NCI-H1417 treated with DMSO at 0.1 percent for 48 hours (cell line): ENCODE results near the gene SOWAHA.

ENCODE experiments used
- DNase-seq: peaks from one replicate; lab custom pipeline; 2025; lab: John Stamatoyannopoulos, UW

Gene SOWAHA

DNA sequence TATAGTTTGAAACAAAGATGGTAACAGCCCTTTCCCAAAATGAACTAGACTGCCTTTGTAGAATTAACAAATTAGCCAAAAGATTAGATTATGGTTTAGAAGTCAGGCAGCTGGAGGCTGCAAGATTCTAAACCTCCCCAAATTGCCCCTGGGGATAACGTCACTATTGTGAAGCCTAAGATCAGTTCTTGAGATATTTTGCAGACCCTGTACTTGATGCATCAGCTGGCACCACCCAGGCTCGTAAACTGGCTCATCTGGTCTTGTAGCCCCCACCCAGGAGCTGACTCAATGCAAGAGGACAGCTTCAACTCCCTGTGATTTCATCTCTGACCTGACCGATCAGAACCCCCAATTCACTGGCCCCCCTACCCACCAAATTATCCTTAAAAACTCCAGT is 4.2 kb upstream of the SOWAHA start:
- no peak for DNase-seq

DNA sequence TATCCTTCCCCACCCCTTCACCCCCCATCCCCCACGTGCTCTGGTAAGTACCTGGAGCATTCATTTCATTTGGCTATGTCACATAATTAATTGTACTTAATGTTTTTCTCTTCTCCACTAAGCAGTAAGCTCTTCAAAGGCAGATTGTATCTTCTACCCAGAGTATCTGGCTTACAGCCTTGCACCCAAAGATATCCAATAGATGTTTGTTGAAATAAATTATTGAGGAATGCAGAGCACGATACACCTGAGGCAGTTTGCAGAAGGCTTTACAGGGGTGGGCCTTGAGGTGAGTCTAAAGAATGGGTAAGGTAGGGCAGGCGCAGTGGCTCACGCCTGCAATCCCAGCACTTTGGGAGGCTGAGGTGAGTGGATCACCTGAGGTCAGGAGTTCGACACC is 2.5 kb upstream of the SOWAHA start:
- DNase-seq: no peak

DNA sequence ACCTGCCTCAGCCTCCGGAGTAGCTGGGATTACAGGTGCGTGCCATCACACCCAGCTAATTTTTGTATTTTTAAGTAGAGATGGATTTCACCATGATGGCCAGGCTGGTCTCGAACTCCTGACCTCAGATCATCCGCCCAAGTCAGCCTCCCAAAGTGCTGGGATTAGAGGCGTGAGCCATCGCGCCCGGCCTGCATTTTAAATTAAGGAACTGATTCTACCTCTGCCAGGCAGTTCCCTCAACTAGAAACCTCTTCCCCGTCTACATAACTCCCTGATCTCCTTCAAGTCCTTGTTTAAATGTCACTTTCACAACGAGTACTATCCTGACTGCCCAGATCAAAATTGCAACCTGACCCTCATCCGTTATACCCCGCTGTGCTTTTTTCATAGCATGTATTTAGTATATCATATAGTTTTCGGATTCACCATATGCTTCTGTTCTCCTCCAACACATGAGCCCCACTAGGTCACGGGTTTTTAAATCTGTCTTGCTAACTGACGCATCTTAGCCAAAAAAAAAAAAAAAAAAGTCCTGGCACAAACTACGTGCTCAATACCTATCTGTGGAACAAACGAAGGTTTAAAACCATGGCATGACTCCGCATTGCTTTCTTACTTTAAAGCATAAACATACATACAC is 858 bp upstream of the SOWAHA start:
- DNase-seq: no peak

DNA sequence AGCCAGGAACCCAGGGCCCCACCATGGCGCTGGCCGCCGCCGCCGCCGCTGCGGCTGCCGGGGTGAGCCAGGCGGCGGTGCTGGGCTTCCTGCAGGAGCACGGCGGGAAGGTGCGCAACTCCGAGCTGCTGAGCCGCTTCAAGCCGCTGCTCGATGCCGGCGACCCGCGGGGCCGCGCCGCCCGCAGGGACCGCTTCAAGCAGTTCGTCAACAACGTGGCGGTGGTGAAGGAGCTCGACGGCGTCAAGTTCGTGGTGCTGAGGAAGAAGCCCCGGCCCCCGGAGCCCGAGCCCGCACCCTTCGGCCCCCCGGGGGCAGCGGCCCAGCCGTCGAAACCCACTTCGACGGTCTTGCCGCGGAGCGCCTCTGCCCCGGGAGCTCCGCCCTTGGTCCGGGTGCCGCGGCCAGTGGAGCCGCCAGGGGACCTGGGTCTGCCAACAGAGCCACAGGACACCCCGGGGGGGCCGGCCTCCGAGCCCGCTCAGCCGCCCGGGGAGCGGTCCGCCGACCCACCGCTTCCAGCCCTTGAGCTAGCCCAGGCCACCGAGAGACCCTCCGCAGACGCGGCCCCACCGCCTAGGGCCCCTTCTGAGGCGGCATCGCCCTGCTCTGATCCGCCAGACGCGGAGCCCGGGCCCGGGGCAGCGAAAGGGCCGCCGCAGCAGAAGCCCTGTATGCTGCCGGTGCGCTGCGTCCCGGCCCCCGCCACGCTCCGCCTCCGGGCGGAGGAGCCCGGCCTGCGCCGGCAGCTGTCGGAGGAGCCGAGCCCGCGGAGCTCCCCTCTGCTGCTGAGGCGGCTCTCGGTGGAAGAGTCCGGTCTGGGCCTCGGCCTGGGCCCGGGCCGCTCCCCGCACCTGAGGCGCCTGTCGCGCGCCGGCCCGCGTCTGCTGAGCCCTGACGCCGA is 749 bp downstream of the SOWAHA start:
- DNase-seq: no peak

DNA sequence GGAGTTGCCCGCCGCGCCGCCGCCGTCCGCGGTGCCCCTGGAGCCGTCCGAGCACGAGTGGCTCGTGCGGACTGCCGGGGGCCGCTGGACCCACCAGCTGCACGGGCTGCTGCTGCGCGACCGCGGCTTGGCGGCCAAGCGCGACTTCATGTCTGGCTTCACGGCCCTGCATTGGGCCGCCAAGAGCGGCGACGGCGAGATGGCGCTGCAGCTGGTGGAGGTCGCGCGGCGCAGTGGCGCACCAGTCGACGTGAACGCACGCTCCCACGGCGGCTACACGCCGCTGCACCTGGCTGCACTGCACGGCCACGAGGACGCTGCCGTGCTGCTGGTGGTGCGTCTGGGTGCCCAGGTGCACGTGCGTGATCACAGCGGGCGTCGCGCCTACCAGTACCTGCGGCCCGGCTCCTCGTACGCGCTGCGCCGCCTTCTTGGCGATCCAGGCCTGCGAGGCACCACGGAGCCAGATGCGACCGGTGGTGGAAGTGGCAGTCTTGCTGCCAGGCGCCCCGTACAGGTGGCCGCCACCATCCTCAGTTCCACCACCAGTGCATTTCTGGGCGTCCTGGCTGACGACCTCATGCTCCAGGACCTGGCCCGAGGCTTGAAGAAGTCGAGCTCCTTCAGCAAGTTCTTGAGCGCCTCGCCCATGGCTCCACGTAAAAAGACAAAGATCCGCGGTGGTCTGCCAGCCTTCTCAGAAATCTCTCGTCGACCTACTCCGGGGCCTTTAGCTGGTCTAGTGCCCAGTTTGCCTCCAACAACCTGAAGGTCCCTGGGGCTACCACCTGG is 1.6 kb downstream of the SOWAHA start:
- no peak for DNase-seq

DNA sequence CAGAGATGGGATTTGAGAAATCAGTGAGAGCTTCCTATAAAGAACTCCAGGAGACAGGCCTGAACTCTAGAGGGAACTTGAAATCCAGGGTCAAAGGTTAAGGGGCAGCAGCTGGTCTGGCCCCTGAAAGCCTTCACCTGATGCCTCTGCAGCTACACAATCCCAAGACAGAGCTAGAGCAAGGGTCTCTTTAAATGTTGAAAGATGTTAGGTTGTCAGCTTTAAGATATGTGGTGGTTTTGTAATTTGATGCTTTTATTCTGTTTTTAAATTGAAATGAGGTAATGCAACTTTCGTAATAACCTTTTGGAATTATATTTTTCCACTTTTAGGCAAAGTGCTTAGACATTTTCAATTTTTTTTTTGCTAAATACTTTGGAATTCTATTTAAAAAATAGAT is 2.4 kb downstream of the SOWAHA start:
- DNase-seq: no peak

DNA sequence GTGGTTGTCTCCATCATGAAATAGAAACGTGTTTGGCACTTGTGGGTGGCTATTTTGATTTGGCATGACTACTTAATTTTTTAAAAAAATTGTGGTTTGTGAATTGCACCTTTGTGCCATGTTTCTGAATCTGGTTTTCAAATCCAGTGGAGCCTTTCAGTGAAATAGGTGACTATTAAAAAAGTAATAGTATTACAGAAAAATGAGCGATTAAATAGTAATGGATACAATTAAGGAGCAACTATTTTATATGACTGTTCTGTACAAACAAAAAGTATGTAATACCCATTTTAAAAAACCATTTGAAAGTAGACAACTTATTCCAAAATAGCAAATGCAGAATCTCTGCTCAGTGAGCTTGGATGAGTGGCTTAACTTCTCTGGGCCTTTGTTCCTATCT is 3.0 kb downstream of the SOWAHA start:
- DNase-seq: no peak

DNA sequence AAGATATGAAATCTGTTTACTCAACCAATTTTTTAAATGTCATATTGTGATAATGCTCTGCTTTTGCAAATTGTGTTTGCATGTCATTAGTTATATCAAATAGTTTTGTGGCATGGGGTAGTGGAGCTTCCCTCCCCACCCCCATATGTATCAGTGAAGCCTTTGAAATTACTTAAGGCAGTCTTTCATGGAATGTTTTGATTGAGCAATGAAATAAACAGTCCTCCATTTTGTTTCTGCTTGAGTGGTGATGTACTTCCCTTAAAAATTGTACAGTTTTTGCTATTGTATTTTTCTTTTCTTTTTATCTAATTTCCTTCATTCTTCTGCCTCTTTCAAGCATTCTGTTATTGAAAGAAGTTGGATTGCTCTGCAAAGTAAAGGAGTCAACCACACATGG is 3.5 kb downstream of the SOWAHA start:
- DNase-seq: no peak

DNA sequence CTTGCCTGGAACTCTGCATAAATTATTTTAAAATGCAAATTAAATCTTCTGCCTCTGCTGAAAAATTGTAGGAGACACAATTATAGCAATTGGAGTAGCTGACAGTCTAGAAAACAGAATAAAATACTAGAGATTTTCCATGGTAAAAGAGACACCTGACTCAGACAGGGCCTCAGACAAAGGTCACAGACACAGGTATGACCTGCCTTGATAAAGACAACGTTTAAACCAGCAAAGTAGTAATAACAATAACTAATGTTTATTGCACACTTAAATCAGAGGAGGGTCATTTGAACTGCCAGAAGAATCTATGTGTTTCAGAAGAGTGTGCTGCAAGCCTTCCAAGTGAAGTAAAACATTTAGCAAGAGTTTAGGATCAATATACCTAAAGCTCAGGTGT is 3.9 kb downstream of the SOWAHA start:
- DNase-seq: no peak

DNA sequence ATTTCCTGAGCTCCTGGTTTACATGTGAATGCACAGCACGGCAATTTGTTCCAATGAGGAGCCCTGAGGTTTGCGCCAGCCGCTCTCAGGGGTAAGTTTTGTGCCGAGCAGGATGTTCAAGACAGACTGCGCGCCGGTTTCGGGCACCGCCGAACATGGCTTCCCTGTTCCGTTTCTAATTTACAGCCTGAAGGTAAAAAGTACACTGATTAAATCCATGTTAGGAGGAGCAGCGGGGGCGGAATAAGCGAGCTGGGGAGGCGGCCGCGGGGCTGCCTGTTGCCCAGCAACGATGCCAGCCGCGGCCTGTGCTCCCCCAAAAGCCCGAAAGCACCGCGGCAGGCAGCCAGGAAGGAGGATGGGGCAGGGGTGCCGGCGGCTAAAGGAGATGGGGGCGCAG is 6.4 kb downstream of the SOWAHA start:
- DNase-seq: no peak

DNA sequence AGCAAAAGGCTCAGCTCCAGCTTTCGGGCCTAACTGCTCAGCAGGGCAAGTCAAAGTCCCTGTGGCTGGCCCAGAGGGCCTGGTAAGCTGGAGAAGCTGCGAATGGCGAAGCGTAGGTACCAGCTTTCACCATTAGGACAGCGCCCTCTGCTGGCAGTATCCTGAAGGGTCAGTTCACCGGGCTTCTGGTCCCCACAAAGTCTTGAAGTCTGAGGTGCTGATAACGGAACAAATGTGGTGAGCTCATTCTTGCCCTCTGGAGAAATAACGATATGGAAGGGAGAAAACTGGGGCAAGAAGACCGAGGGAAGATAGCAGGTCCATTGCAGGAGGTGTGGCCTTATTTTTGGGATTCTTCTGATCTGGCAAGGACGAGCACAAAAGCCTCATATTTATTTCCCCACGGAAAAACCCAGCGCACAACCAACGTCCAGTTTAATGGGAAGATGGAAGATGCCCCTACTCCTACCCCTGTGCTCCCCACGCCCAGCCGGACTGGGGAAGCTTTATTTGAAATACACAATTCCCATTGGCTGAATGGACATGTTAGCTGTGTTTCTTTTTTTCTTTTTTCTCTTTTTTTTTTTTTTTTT is 7.2 kb downstream of the SOWAHA start:
- no peak for DNase-seq

DNA sequence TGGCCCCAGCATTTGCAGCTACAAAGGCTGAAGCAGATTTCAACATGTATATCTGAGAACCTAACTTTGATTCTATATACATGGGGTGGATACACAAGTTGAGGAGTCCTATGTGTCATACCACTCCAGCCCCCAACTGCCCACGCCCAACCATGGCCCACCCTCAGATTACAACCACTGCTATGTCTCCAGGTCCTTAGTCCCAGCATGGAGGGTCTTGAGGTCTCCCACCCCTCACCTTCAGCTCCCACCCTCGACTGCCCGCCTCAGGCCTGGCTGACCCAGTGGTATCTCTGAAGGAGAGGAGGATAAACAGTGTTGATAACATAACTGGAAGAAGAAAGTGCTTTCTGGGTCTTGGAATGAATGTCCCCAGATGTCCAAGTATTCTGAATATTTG is 8.2 kb downstream of the SOWAHA start:
- no peak for DNase-seq

DNA sequence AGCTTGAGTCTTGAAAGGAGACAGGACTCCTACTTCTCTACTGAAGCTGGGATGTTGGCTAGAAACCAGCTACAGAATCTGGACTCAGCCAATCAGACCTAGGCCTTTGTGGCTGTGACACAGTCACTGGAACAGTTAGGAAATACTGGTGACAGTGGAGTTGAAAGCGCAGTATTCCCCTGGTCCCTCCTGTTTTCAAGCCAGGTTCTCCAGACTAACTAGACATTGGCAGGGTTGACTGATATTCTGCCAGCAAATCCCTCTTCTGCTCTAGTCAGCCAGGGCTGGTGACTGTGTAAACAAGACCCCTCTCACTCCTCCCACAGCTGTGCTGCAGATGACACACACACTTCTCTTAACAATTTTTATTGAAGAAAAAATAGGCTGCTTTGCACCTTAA is 8.7 kb downstream of the SOWAHA start:
- DNase-seq: no peak

DNA sequence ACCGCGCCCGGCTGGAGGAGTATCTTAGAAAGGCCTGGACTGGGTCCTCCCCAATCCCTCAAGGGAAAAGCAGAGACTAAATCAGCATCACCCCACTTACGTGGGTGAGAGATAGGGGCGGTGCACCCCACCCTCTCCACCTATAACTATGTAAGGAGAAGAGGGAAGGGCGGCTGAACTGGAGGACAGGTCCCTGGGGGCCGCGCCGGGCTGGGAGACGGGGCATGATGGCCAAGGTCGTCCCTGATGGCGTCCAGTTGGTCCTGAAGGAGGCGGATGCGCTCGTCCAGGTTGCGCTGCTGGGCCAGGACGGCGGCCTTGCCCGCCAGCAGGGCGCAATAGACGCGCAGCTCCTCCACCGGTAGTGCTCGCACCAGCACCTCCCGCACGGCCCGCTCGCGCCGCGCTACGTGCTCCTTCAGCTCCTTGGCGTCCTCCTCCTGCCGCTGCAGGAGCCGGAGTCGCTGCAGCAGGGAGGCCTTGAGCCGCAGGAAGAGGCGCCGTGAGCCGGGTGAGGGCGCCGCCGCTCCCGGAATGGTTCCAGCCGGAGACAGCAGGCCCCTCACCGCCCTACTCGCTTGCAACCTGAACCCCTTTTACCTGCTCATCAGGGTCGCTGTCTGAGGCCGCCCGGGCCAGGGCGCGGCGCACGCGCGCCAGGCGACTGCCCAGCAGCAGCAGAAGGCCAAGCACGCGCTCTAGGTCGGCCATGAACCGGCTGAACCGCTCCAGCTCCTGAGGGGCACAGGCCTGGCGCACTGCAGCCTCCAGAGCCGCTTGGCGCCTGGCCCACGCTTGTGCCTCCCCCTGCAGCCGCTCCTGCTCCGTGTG is 9.8 kb downstream of the SOWAHA start:
- no peak for DNase-seq

DNA sequence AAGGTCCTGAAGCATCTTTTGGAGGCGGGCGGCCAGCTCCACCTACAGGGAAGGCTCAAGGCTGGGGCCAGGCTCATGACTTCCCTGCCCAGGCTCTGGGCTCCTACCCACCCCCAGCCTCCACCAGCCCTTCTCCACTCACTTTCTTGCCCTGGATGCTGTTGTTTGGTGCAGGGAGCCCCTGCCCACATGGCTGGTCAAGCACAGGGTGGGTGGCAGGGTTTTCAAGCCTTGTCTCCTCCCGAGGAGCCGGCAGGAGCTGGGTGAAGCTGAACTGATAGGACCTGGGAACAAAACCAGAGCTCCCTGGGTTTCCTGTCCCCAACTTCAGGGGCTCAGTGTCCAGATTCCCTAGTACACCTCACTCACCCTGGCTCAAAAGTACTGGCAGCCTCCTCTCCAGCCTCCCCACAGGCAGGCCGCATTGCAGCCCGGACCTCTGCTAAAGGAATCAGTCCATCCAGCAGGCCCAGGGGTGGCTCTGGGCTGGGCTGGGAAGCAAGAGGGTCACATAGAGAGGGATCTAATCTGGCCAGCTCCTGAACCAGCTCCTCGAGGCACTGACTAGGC is 10.5 kb downstream of the SOWAHA start:
- DNase-seq: no peak

DNA sequence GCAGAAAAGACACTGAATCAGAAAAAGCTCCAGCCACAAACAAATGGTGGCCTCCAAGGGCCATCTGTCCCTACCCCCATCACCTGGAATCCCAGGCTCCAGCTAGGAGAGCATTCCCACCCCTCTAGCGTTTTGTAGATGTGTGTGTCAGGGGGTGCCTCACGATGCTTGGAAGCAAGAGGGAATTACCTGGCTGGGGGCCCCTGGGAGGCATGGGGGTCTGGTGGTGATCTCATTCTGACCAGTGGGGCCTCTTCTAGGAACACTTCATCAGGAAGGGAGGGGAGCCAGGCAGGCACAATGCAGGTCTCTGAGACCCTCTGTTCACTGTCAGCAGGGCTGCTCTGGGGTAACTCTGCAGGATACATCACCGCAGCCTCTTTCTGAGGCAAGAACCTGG is 11.3 kb downstream of the SOWAHA start:
- no peak for DNase-seq

DNA sequence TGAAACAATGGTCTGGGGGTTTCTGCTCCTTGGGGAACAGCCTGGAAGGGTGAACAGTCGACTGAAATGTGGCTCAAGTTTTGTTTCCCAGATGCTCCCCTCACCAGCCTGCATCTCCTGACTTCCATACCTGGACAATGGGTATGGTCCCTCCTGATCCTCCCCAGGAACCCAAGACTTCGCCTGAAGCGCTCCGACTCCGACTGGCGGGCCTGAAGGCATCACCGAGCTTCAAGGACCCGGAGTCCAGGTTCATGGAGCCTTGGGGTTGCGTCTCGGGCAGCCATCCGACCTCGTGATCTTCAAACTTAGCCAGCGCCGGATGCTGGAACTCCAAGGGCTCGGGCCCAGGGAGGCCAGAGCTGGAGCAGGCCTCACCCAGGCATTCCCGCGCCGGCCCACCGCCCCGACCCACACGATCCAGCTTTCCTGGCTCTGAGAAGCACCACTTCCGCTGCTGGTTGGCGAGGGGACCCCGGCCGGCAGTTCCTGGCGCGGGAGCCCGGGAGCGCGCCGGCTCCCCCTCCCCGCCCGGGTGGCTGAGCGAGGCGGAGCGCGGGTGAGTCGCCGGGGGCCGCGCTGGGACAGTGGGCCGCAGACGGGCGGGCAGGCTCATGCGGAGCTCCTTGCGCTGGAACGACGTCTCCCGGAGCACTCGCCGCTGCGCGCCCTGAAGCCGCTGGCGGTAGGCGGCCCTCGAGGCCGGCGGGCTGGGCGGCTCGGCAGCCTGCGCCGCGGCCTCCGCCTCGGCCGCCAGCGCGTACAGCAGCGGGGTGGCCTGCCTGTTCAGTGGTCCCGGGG is 12.1 kb downstream of the SOWAHA start:
- DNase-seq: no peak

DNA sequence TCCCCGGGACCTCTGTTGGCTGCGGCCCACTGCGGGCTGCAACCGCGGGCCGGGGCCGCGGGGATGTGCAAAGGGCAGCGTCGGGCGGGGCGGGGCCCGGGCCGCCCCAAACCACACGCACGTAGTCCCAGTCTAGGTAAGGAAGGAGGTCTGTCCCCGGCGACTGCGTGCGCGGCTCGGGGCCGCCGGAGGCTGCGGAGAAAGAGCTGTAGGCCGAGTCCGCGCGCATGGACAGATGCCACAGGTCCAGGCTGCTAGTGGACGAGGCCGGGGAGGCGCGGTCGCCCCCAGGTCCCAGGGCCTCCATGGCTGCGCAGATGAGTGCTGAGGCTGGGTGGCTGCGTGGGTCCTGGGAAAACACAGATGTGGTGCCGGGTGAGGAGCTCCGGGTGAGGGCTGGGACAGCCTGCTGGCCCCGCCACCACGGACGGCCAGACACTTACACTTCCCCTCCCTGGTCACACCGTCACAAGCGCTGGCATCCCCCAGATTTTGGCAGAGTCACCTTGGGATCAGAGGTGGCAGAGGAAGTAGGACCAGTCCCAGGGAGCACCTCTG is 12.8 kb downstream of the SOWAHA start:
- no peak for DNase-seq

DNA sequence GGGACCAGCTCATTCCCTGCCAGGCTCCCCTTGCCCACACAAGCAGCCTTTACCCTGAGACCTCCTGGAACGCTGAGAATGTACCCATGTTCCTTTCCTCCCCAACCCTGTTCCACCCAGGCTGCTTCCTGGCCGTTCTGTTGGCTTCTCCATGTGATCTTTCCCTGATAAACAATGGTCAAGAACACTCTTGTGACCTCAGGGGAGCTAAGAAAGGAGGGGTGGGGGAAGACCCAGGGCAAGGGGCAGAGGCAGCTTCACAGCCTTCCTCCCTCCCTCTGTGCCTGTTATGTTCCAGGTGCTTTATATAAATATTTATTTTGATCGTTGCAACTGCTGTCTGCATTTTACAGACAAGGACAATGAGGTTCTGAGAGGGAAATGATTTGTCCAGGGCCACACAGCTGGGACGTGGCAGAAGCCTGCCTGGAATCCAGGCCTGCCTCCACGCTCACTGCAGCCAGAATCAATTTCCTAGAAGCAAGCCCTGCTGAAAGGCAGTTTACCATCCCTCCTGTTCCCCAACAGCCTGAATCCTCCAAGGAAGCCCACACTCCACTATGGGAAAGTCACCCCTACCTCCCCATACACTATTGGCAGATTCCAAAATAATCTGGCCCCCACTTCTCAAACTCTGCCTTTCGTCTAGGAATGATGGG is 13.5 kb downstream of the SOWAHA start:
- DNase-seq: no peak
